Measurements from ENCODE around the gene PHC1.
A peak's percentile ranks its signal among the peaks of the same experiment; 100 is the strongest.
"Not testable (repeated sequence)": the region's sequence is repeated elsewhere in the genome, so short reads cannot be mapped to it uniquely, and the experiment has no call there.

The PHC1 gene

DNA sequence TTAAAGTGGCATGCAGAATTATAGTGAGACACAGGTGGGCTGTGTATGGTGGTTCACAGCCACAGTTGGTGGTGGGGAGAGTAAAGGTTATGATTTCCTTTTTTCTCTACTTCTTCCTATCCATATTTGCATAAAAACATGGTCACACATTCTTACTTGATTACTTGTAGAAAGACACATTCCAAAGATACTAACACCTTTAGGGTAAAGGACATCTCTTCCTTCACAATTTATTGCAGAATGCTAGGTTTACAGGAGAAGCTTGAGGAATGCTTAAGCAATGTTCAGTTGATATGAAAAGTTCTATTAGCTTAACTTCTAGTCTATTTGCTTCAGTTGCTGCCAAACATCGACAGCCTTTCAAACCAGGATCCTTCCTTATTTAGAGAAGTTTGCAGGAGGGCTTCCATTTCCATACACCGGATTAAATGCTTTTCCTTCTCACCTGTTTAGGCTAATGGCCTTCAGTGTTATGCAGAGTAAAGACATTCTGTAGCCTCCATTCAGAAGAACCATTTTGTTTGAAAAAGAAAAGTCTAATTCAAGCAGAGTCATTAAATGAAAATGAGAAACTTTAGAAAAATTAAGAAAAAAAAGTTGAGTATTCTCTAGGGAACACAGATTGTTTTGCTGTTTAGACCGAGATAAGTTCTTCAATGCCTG, 2.6 kb upstream of the PHC1 start:
- no peak for DNase-seq

DNA sequence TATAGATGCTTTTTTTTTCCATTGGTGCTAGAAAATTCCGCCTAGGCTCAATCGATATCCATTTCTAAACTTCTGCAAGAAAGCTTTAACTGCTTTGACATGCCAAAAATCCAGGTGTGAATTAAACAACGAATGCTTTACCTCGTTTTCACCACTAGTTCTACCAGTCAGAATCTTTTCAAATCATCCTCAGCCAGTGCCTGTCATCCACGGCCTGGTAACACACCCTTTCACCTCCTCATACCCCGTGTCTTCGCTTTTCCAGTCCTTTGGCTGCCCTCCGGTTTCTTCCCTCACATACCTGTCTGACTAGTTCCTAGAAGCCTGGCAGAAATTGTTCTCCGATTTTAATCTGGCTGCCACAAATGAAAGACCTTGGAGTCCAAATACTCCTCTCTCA, 1.4 kb upstream of the PHC1 start:
- peak; percentile 62 for DNase-seq

DNA sequence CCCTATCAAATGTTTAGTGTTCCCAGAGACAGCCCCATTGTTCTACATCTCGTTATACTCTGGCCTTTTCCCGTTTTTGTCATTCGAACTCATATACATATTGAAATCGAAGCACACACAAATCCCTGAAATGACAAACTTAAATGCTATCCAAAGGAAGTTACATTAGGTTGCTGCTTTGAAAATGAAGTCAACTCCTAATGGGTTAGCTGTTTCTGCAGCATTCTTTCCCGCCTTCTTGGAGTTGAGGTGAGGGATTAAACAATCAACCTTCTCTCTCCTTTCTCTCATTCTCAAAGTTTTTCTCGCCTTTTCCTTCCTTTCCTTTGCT, 642 bp upstream of the PHC1 start:
- peak; percentile 71 for DNase-seq

DNA sequence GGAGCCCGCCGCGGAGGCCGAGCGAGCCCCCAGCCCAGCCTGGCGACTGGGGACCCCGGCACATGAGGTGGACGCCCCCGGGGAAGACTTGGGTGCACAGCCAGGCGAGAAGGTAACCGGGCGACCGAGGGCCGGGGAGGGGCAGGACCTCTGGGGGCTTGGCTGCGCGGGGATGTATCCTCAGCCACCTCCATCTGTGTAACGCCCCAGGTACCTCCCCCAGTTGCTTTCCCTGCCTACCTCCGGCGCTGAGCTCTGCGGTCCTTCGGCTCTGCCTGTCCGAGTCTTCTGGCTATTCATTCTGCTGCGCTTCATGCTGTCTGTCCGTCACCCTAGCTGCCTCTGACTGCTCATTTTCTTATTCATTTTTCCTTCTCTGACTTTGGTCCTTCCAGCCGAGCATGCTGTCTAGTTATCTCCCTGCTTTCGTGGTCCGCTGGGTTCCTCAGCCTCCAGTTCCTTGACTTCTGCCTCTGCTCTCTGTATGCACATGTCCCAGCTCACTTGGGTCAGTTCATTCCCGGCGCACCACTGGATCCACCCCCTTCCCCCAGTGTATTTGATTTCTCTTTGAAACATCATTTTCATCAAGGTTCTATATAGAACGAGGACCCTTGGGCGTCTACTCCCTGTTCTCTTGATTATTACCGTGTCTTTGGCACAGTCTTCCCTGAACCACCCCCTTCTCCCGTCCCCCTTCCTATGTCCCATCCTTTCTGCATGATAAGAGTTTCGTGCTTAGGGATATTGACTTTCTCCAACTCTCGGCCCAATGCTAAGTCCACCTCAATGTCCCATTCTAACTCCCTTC, 612 bp downstream of the PHC1 start:
- DNase-seq: peak; percentile 80

DNA sequence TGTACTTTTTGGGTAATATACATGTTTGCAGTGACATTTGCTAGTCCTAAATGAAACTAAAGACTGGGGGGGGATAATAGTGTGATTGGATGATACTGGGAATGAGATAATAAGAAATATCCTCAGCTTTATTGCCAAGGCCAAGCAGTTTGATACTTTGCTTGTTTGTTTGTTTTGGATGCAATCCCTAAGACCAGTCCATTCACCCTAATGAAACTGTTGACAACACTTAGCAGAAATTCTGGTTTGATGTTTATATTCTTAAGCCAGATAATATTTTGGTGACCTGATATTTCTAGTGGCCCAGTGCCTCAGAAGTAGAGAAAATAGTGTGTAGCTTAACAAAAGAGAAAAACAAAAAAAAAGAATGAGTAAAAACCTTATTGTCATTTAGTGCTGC, 1.8 kb downstream of the PHC1 start:
- no peak for DNase-seq

DNA sequence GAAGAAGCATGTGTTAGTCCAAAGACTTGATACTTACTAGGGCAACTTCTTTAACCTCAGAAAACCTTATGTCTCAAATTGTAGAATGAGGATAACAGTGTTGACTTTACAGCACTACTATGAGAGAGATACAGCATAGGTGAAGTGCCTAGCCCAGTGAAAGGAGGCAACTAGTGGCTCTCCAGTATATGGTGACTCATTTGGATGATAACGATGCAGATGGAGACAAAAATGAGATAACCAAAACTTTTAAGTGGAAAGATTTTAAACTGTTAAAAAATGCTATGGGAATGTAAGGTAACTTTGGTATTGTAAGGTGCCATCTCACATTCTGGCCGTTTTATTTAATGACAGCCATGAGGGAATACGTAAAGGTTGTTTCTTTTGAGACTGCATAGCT, 2.7 kb downstream of the PHC1 start:
- DNase-seq: no peak

DNA sequence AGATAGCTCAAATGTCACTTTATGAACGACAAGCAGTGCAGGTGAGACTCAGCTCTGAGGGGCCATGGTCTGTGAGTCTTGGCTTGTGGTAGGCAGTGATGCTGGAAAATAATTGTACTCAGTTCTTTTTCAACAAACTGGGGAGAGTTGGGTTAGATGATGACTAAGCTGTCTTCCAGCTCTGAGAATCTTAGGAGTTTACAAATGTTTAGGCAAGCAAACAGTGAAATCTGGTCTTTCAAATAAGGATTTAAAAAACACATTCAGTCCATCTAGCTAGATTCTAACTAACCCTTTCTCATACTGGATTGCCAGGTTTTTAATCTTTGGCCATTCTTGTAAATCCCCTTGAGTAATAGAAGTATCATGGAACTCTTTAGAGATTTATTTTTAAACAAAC, 3.4 kb downstream of the PHC1 start:
- DNase-seq: no peak

DNA sequence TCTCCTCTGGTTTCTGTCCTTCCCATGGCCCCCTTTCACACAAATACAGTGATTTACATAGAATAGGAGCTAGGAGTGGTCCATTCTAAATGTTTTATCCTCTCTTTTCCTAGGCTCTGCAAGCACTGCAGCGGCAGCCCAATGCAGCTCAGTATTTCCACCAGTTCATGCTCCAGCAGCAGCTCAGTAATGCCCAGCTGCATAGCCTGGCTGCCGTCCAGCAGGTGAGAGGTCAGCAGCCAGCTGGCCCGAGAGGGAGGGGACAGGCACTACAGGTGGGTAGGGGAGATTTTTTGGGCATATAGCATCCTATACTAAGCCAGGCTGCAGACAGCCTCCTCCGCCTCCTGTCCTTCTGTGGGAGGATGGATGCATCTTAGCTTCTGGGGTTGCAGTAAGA, 5.3 kb downstream of the PHC1 start:
- DNase-seq: not testable (repeated sequence)

DNA sequence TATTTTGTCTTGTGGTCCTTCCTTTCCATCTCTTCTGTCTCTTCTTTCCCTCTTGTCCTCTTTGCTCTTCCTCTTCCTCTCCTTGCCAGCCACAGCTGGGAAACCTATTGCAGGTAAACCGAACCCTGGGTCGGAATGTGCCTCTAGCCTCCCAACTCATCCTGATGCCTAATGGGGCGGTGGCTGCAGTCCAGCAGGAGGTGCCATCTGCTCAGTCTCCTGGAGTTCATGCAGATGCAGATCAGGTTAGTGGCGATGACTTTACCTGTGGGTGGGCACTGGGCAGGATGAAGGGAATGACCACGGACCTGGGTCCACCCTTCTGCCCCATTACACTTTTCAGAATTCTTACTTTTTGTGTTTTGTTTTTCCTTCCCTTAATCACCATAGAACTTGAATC, 8.2 kb downstream of the PHC1 start:
- no peak for DNase-seq

DNA sequence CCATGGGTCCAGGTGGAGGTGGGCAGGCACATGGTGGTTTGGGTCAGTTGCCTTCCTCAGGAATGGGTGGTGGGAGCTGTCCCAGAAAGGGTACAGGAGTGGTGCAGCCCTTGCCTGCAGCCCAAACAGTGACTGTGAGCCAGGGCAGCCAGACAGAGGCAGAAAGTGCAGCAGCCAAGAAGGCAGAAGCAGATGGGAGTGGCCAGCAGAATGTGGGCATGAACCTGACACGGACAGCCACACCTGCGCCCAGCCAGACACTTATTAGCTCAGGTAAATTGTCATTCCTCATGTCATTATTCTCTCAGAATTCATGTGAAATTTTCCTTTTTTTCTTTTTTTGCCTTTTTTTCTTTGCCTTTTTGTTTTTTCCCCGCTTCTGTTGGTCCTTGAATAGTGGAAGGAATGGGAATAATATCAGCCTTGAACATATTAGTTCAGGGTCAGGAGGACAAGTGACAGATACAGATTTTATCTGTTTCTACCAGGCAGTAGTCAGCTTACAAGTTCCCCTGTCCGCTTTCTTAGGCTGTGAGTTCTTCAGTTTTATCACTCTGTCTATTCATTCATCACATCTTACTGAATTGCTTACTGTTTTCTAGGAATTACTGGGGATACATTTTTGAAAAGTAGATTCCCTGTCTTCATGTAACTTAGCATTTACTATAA, 16.5 kb downstream of the PHC1 start:
- DNase-seq: not testable (repeated sequence)

DNA sequence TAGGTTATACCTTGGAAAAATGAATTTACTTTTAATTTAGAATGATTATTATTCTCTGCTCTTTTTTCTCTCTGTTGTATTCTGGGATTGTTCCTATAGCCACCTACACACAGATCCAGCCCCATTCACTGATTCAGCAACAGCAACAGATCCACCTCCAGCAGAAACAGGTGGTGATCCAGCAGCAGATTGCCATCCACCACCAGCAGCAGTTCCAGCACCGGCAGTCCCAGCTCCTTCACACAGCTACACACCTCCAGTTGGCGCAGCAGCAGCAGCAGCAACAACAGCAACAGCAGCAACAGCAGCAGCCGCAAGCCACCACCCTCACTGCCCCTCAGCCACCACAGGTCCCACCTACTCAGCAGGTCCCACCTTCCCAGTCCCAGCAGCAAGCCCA, 18.2 kb downstream of the PHC1 start:
- DNase-seq: not testable (repeated sequence)

DNA sequence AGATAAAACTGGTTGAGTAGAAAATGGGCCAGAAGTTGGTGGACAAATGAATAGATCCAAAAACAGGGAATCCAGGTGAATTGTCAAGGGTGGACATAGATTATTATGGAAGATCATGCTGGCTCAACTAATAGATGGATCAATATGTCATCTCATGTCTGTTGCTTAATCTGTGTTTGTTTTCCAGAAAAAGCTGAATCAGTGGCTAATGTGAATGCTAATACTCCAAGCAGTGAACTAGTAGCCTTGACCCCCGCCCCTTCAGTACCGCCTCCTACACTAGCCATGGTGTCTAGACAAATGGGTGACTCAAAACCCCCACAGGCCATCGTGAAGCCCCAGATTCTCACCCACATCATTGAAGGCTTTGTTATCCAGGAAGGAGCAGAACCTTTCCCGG, 19.8 kb downstream of the PHC1 start:
- not testable (repeated sequence) for DNase-seq

DNA sequence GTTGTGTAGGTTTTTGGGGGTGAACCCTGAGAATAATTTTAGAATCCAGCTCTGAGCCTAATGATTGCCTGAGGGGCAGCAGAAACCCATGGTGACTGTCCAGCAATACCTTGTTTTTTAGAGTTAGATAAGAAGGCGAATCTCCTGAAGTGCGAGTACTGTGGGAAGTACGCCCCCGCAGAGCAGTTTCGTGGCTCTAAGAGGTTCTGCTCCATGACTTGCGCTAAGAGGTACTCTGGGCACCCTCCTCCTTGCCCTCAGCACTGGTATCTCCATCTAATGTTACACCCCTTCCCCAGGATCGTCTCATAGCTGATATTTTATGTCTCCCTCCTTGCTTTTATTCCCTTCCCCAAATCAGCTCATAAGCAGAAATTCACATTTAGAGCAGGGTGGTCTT, 22.4 kb downstream of the PHC1 start:
- no peak for DNase-seq

DNA sequence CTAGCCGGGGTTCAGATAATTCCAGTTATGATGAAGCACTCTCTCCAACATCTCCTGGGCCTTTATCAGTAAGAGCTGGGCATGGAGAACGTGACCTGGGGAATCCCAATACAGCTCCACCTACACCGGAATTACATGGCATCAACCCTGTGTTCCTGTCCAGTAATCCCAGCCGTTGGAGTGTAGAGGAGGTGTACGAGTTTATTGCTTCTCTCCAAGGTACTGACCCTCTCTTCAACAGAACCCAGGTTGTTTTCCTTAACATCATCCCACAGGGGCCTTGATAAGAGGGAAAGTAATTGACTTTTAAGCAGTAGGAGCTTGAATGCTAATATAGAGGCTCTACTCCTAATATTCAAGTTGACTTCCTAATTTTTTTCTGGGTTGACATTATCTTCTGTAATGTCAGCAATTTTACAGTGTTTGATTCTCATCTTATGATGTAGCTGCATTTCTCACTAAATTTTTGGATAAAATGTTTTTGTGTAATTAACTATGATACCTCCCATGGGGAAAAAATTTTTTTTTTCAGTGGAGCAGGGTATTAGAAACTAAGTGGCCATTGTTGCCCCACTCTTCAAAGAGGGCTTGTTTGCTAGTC, 23.6 kb downstream of the PHC1 start:
- DNase-seq: not testable (repeated sequence)

DNA sequence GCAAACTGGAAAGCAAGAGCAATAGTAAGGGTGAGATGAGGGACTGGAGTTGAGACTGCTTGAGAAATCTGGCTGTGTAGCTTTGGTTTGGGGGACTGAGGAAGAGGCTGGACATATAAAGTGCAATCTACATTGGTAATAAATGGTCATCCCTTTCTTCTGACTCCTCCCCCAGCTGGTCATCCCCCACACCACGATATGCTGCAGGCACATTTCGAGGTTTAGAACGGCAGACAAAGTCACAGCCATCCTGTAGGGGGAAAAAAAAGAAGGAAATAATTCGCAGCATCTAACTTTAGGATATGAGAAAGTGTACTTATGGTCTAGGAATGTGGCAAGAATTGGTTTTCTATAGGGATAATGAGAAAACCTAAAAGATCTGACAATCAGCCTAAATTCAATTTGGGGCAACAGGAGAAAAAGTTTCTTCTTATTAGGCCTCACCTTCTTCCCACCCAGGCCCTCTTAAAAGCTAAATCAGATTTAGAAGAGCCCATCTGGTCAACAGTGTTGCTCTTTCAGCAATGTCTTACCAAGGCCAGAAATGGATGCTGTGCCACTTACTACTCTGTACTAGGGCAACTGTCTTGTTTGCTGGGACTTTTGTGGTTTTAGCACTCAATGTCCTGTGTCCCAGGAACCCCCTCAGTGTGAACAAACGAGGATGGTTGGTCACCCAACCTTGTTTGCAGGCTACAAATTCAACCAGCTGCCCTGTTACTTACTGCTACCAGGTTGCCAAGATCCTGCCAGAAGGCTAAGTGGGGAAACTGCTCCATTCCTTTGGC, 27.6 kb downstream of the PHC1 start:
- DNase-seq: no peak

DNA sequence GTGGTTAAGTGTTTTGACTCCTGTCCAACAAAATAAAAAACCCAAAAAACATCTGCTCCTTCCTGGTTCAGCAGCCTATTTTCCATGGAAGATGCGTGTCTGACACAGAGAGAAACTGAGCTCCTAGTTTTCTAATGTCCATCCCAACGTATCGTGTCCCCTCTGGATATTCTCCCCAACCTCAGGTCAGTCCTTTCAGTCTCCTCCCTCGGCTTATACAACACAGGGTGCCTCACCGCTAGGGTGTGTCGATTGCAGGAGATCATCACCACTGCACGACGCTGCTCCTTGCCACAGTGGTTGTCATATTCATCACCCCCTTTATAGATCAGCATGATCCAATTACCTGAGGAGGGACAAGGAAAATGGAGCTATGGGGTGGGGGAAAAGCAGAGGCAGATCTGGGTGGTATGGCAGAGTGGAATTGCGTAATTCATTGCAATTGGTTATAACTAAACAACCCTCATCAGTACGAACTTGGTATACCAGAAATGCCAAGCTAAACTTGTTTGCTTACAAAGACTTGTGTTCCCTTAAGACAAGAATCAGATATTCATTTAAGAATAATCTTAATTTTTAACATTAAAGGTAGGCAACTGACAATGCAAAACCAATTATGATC, 29.4 kb downstream of the PHC1 start:
- no peak for DNase-seq

DNA sequence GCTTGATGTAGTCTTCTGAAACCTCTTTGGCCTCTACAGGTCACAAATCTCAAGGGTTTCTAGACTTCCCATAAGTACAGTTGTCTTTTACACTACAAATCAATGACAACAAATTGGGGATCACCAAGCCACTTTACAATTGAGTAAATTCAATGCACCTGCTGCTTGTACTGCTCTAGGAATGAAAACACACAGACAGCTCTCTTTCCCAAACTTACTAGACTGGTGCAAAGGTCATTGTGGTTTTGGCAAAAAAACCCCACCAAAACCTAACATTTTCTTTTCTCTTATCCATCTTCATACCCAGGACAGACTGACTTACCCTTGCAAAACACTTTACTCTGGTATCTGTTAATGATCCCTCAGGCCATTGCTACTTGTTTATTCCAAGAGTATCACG, 32.4 kb downstream of the PHC1 start:
- DNase-seq: no peak

DNA sequence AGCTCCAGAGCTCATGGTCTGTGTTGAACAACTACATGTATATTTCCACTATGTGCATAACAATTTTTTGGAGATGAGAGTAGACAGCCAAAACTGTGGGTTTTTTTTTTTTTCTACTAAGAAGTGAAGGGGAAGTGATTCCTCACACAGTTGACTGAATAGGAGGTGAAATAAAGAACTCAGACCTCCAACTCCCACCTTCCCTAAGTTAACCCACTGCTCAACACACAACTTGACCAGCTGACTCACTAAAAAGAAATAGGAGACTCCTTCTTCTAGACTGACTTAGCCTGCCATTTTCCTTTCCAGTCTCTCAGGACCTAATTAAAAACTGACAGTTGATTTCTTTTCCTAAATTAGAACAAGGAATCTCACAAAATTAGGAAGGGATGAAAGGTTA, 33.4 kb downstream of the PHC1 start:
- DNase-seq: no peak

DNA sequence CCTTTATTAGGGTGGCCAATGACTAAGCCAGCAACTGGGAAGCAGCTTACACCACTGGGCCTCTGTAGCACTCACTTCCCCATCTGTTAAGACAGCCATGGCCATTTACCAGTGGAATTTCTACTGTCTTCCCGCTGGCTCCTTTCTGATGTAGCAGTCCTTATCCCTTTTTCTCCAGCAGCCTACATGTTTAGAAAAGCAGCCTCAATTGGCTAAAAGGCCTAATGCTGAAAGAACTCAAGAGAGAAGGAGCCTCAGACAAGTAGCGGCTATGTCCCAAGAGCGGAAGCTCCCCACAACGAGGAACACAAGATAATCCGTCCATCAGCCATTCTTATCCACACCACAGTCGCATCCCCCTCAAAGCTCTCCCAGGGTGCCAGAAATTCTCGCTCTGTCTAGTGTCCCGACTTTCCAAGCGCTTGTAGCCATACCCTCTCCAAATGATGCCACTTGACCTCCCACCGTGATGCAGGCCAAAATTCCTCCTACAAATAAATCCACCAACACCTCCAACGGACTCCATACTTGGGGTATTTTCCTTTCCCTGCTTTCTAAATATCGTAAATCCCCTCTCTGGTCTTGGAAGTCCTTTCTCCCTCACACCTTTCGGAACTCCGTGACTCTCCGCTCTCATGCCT, 34.5 kb downstream of the PHC1 start:
- DNase-seq: peak; percentile 52

DNA sequence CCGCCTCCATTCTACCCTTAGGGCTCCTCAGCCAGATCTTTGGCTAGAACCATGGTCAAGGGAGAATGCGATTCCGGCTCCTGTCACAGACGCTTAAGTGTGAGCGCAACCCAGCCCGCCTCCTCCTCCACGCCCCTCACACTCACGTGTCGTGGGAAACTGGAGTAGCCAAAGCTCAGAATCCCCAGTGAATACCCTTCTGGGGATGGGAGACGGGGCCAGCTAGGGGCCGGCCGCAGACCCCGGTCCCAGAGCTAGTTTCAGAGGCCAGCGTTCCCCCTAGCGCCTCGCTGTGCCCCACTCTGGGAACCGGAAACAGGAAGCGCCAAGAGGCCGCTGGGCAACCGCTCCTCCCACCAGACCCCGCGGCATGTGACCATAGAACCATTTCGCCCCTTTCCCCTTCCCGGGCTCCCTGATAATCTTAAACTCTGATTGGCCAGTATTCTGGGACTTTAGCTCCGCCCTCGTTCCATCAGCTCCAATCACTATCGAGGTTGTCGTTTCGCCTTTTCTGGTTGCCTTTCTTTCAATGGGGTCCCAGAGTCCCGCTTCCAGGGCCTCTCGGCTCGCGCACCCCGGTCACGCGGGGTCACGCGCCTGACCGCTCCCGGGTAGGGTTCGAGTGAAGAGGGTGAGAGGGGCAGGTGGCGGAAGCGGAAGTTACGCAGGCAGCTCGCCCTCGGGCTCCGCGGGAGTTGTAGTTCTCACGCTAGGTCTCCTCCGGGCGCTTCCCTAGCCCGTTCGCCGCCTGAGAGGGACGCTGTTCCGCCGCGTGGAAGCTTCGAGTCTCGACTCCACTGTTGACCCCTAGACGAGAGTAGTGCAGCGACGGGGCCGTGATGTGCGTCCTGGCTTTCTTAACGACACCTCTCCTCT, 35.3 kb downstream of the PHC1 start, which contains the start of gene M6PR:
TSS of gene M6PR (minus strand) at position 304 of the 879 bp plus-strand sequence. CDS start 3,241 bp downstream, outside the sequence.
- peak; percentile 98 for DNase-seq

DNA sequence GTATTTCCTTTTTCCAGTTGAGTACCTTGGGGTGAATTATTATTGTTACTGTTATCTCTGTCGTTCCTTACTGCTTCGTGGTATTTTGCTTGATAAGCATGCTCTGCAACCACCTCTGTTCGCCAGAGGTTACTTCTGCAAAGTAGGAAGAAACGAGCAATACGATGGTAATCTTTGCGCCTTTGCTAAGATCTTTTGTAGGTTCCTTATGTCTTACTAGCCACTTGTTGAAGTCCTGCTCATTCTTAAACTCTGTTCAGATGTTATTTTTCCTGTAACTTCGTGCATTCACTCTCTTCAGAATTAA, 35.9 kb downstream of the PHC1 start:
- no peak for DNase-seq

Data from NCI-H69 (cell line).